GM19238 (cell line): Measurements from ENCODE around the gene SUGCT.
"Not testable (repeated sequence)": the region's sequence is repeated elsewhere in the genome, so short reads cannot be mapped to it uniquely, and the experiment has no call there.

Experiments
- DNase-seq: peaks from one replicate; pipeline ENCODE4 v3.0.0; 2011; ENCODE audit warnings: low spot score; ENCODE audit not compliant: insufficient read length

The SUGCT gene

GRCh38 chr7:40248681-40249080, 113.9 kb downstream of the SUGCT start:
- DNase-seq: no peak

GRCh38 chr7:40253444-40253843, 118.6 kb downstream of the SUGCT start:
- DNase-seq: not testable (repeated sequence)

GRCh38 chr7:40263752-40264390, 129.1 kb downstream of the SUGCT start:
- no peak for DNase-seq

- DNase-seq: no peak
These were observed 132.8 kb downstream of the SUGCT start for GRCh38 chr7:40267583-40267982.

GRCh38 chr7:40268810-40269209, 134.0 kb downstream of the SUGCT start:
- DNase-seq: not testable (repeated sequence)

DNA sequence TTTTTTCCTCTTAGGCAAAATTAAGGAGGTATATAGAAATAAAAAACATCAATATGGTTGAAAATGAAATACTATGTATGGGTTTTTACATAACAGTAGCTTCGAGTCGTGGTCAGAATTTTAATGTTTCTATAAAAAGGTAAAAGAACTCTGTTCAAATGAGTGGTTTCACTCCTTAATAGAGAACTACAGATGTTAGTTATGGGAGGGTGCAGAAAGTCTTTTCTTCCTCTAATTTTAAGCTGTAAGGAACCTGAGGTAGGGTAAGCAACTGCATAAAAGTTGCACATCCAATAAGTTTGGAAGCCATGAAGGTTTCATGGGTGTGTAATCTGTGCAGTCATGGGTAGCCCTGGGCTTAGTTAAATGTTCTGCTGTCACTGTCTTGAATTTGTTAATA, 141.3 kb downstream of the SUGCT start:
- DNase-seq: no peak

DNA sequence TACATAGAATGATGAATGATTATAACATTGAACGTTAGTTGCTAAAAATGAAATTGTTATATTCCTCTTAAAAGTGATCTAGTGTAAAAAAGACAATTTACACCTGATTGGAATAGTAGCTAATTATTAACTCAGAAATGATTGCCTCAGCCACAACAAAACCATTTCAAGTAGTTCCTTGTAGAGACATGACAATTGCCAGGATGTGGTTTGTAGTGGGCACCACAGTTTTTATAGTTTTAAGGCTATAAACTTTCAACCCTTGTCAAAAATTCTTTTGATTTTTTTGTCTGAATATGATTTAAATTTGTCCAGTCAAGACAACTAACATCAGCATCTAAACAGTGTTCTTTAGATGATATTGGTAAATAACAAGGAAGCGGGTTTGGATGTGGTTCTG, 145.2 kb downstream of the SUGCT start:
- no peak for DNase-seq

GRCh38 chr7:40282858-40283257, 148.1 kb downstream of the SUGCT start:
- DNase-seq: no peak

DNA sequence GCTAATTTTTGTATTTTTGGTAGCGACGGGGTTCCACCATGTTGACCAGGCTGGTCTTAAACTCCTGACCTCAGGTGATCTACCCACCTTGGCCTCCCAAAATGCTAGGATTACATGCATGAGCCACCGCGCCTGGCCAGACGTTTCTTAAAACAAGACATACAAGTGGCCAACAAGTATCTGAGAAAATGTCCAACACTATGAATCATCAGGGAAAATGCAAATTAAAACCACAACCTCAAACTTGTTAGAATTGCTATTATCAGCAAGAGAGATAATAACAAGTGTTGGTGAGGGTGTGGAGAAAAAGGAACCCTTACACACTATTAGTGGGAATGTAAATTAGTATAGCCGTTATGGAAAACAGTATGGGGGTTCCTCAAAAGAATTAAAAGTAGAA, 148.6 kb downstream of the SUGCT start:
- DNase-seq: no peak

- DNase-seq: no peak
These were observed 154.0 kb downstream of the SUGCT start for GRCh38 chr7:40288827-40289226.

DNA sequence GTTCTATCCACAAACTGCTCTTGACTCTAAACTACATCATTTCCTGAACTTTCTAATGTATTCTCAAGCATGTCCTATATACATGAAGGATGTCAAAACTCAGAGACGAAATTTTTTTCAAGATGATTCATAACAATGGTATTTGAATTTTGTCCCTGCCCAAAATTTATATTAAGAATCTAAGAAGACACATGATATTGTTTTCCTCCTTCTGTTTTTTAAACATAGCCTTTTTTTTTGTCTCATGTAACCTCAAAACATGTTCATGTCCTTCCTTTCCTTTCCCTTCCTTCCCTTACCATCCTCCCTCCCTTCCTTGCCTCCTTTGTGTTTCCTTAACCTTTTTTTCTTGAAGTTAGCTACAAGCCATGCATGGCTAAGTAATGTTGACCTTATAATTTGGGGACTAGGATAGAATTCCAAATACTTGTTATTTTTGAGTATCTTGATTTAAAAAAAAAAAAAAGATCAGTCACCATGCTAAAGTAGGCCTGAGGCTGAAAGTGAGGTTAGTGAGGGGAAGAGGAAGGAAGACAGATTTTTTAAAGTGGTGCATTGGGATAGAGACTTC, 163.0 kb downstream of the SUGCT start:
- DNase-seq: no peak

- DNase-seq: no peak
These were observed 163.6 kb downstream of the SUGCT start for GRCh38 chr7:40298421-40298820.

- no peak for DNase-seq
These were observed 164.3 kb downstream of the SUGCT start for GRCh38 chr7:40299097-40299496.

GRCh38 chr7:40300146-40300670, 165.4 kb downstream of the SUGCT start:
- DNase-seq: no peak

- DNase-seq: no peak
These were observed 166.8 kb downstream of the SUGCT start for GRCh38 chr7:40301486-40302068.

- DNase-seq: no peak
These were observed 169.2 kb downstream of the SUGCT start for GRCh38 chr7:40303996-40304395.

- DNase-seq: no peak
These were observed 170.4 kb downstream of the SUGCT start for GRCh38 chr7:40305229-40305628.

GRCh38 chr7:40306025-40306424, 171.2 kb downstream of the SUGCT start:
- DNase-seq: no peak

DNA sequence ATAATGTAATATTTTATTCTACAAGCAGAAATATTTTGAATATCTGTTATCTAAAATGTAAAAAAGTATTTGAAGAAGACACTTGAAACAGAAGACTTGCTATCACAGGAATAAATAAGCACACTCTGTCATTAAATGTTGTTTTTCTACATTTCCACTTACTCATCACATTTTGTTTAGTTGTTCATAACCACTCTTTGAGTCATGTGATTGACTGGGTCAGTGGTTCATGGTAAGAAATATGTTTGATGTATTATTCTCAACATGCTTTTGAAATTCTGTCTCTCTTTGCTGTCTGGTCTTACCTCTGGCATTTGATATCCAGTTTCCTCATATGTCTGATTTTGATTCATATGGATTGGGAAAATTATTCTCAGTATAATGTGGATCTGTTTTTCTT, 171.8 kb downstream of the SUGCT start:
- DNase-seq: no peak

DNA sequence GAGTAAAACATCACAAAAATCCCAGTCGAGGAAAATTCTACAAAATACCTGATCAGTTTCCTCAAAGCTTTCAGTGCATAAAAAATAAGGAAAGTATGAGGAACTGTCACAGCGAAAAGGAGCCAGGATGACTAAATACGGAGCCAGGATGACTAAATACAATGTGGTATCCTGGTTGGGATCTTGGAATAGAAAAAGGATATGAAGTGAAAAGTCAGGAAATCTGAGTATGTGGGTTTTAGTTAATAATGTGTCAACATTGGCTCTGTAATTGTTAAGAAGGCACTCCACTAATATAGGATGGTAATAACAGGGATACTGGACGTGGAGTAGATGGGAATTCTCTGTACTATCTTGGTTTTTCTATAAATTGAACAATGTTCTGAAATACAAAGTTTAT, 175.5 kb downstream of the SUGCT start:
- no peak for DNase-seq

DNA sequence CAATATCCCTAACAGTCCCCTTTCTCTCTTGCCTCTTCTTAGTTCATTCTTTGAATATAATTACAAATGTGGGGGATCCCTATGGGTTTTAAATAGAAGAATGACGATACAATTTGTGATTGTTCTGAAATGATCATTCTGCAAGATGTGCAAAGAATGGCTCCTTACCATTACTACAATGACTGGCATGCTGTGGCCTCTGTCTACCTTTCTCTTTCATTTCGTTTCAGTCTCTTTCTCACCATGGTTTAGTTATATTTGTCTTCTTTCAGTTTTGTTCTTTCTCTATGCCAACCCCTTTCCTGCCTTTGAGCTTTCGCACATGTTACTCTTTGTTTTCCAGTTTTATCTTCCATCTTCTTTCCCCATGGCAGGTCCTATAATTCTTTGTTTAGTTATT, 176.5 kb downstream of the SUGCT start:
- DNase-seq: peak; percentile 16

GRCh38 chr7:40315277-40315676, 180.5 kb downstream of the SUGCT start:
- DNase-seq: no peak

GRCh38 chr7:40316176-40316575, 181.4 kb downstream of the SUGCT start:
- DNase-seq: no peak
